B cell (primary cell): ENCODE data around the gene CHMP6. TPM values are rescaled to one million over a fixed set of nuclear protein-coding genes. Genes with fewer than 3 reads are reported as not detected.

Experiments
- ATAC-seq: fragments of 200-7000 bp; cut with Tn5 transposase; one replicate; pipeline ENCODE4 v1.10.0; 2021; ENCODE audit warnings: low read depth, mild to moderate bottlenecking, moderate number of reproducible peaks, moderate library complexity
- CTCF ChIA-PET: fragments of 350-600 bp; sonication (Branson Sonifier 250); formaldehyde crosslinking; loops from one replicate; lab custom pipeline; 2021; ENCODE audit warnings: antibody characterized with exemption, inconsistent platforms; lab: Charles Lee
- POLR2A ChIA-PET: fragments of 350-600 bp; sonication (Branson Sonifier 250); formaldehyde crosslinking; loops from one replicate; lab custom pipeline; 2021; ENCODE audit warnings: antibody characterized with exemption; lab: Charles Lee
- DNase-seq: peaks from one replicate; pipeline ENCODE4 v3.0.0; 2013
- H2AFZ ChIP-seq: 2 replicates; pipeline ENCODE4 v1.6.1; 2012; ENCODE audit warnings: mild to moderate bottlenecking, low read depth, low read length; ENCODE audit not compliant: insufficient read depth, poor library complexity, severe bottlenecking
- H3K27ac ChIP-seq, 2 donors: 1 replicate in 1 of 2; 2 replicates in 1 of 2; pipeline ENCODE4 v1.5.1; 2012 to 2013; ENCODE audit warnings: low read length in 2 of 2, mild to moderate bottlenecking in 2 of 2, moderate library complexity in 1 of 2
- H3K27me3 ChIP-seq, 4 experiments: fragments of 200-600 bp in 1 of 4; sonication (generic) in 1 of 4; replicated peaks in 1 of 4; 1 replicate in 2 of 4; 2 replicates in 2 of 4; pipeline versions ENCODE4 v1.6.1 to v1.7.0; 2013 to 2016; ENCODE audit warnings: low read length in 3 of 4, mild to moderate bottlenecking in 2 of 4, mixed read lengths in 1 of 4, moderate library complexity in 1 of 4; ENCODE audit not compliant: insufficient read depth in 4 of 4, control insufficient read depth in 3 of 4; ENCODE audit errors: control extremely low read depth in 1 of 4
- H3K36me3 ChIP-seq, 2 experiments: replicated peaks in 1 of 2; 1 replicate in 1 of 2; 2 replicates in 1 of 2; pipeline versions ENCODE4 v1.6.1 to v1.7.1; 2013; ENCODE audit warnings: low read length in 1 of 2; ENCODE audit not compliant: insufficient read depth in 2 of 2, control insufficient read depth in 1 of 2; ENCODE audit errors: control extremely low read depth in 1 of 2, extremely low read depth in 1 of 2
- H3K4me1 ChIP-seq, 2 donors: fragments of 200-600 bp in 1 of 2; sonication (generic) in 1 of 2; 1 replicate in 1 of 2; 2 replicates in 1 of 2; pipeline versions ENCODE4 v1.5.1 to v1.6.1; 2013 to 2017; ENCODE audit warnings: low read length in 2 of 2; ENCODE audit not compliant: control insufficient read depth in 2 of 2, insufficient read depth in 2 of 2
- H3K4me2 ChIP-seq: replicated peaks from 2 replicates; pipeline ENCODE3; 2012; ENCODE audit warnings: mild to moderate bottlenecking, low read depth, low read length; ENCODE audit not compliant: poor library complexity, severe bottlenecking
- H3K4me3 ChIP-seq, 5 experiments: fragments of 200-600 bp in 1 of 5; sonication (generic) in 1 of 5; 1 replicate in 3 of 5; 2 replicates in 2 of 5; pipeline versions ENCODE4 v1.5.1 to v1.7.0; 2011 to 2016; ENCODE audit warnings: low read length in 4 of 5, mild to moderate bottlenecking in 4 of 5, low read depth in 2 of 5, control low read depth in 1 of 5, moderate library complexity in 1 of 5; ENCODE audit not compliant: insufficient read depth in 1 of 5; ENCODE audit errors: control extremely low read depth in 1 of 5, extremely low read depth in 1 of 5
- H3K79me2 ChIP-seq: fragments of 200-600 bp; sonication (generic); one replicate; pipeline ENCODE4 v1.6.0; 2016; ENCODE audit warnings: low read length; ENCODE audit not compliant: control insufficient read depth, insufficient read depth
- H3K9ac ChIP-seq: fragments of 200-600 bp; sonication (generic); 2 replicates; pipeline ENCODE4 v1.6.1; 2017; ENCODE audit warnings: mild to moderate bottlenecking, low read length, moderate library complexity
- H3K9me3 ChIP-seq, 3 donors: one replicate each; pipeline versions ENCODE4 v1.6.1 to v1.7.1; 2013; ENCODE audit warnings: low read length in 2 of 3; ENCODE audit not compliant: control insufficient read depth in 2 of 3, insufficient read depth in 1 of 3; ENCODE audit errors: control extremely low read depth in 1 of 3
- H4K20me1 ChIP-seq: 2 replicates; pipeline ENCODE4 v1.6.0; 2012; ENCODE audit warnings: mild to moderate bottlenecking, low read length; ENCODE audit not compliant: insufficient read depth, control insufficient read depth, poor library complexity, severe bottlenecking
- H3K27ac Mint-ChIP-seq: one replicate; pipeline ENCODE4 v1.8.0; 2021; ENCODE audit warnings: mixed read lengths
- H3K27me3 Mint-ChIP-seq: one replicate; pipeline ENCODE4 v1.8.0; 2021; ENCODE audit warnings: mixed read lengths
- H3K4me1 Mint-ChIP-seq: one replicate; pipeline ENCODE4 v1.8.0; 2021; ENCODE audit warnings: mixed read lengths
- H3K4me3 Mint-ChIP-seq: one replicate; pipeline ENCODE4 v1.8.0; 2021; ENCODE audit warnings: mixed read lengths
- H3K9me3 Mint-ChIP-seq: one replicate; pipeline ENCODE4 v1.8.0; 2022; ENCODE audit warnings: mixed read lengths; ENCODE audit not compliant: insufficient read depth
- CTCF ChIP-seq: fragments of 200-600 bp; IDR thresholded peaks from one replicate; pipeline ENCODE4 v1.8.0; 2022; ENCODE audit warnings: antibody characterized with exemption, mild to moderate bottlenecking
- EZH2 ChIP-seq: IDR thresholded peaks from 2 replicates; pipeline ENCODE4 v1.6.1; 2012; ENCODE audit warnings: borderline replicate concordance, low read depth, mild to moderate bottlenecking, moderate library complexity, low read length; ENCODE audit not compliant: insufficient read depth, poor library complexity, severe bottlenecking
- WGBS: methylation state at CpG from one replicate; pipeline ENCODE4 v1.1.5; 2013; ENCODE audit warnings: missing lambda C conversion rate; ENCODE audit not compliant: insufficient coverage; 5-methylcytosine and 5-hydroxymethylcytosine counted together
- intact Hi-C: fragments of 100-400 bp; cut with micrococcal nuclease; formaldehyde crosslinking; loops from one replicate; pipeline ENCODE4 v1.10.0; 2022
- polyA plus RNA-seq: library from polyadenylated mRNA; depleted of rRNA; stranded (reverse); fragments of >200 nt; gene quantifications from 2 replicates; pipeline ENCODE4 v1.2.3, GENCODE V29; 2012
- total RNA-seq, 2 donors: library from RNA; stranded (reverse); fragments of 120-200 nt in 1 of 2; gene quantifications; 1 replicate in 1 of 2; 2 replicates in 1 of 2; pipeline versions ENCODE4 v1.2.3 to v1.2.4, GENCODE V29; 2013 to 2022

CHMP6 gene
- total and polyA plus RNA-seq, 2 donors (not counting 1 experiment from before 2014, with no cell fraction given): 21.2 to 46.2 TPM

- peaks cover 0 to 15% (median 0%) of the 10 kb centered on the region in 3 donors for H3K9me3 ChIP-seq
- no peak overlapping the region for H3K4me2 ChIP-seq
- Mint-ChIP-seq H3K4me3 (peak overlapping the region; percentile 82), H3K9me3 (no peaks in the 10 kb centered on the region), H3K4me1 (peaks cover 13% of the 10 kb centered on the region), H3K27me3 (peaks cover 55% of the 10 kb centered on the region), H3K27ac (no peak overlapping the region)
- no peak for DNase-seq
- no peak overlapping the region for H3K4me3 ChIP-seq
- no peaks in the 10 kb centered on the region for H4K20me1 ChIP-seq
- intact Hi-C loops: loop anchor here (5.0 kb wide), 1 partner anchor 41 kb away; the partner anchor contains the start of gene CHMP6
- H3K36me3 ChIP-seq: no peaks in the 10 kb centered on the region
- POLR2A ChIA-PET: no interaction called here
- no peak for TF ChIP-seq CTCF
- TF ChIP-seq EZH2: no peak
- no peak for ATAC-seq
- CTCF ChIA-PET: interaction anchor here (1.0 to 1.9 kb wide), 2 partner anchors 9 to 13 kb away, joined by 5 to 8 read pairs; no protein-coding TSS in a partner anchor
- H2AFZ ChIP-seq: no peak overlapping the region
- 87% methylated on average over 32 of the region's 34 CpGs for WGBS
- no peak overlapping the region for H3K9ac ChIP-seq
- H3K27ac ChIP-seq: no peak overlapping the region
- no peaks in the 10 kb centered on the region for H3K79me2 ChIP-seq
- peaks cover 12 to 16% of the 10 kb centered on the region in 2 donors for H3K4me1 ChIP-seq
- H3K27me3 ChIP-seq: peaks cover 0 to 65% (median 15%) of the 10 kb centered on the region in 4 experiments
These were observed 41.2 kb downstream of the CHMP6 start for GRCh38 chr17:81032641-81033480.
